ENCODE measurements around the gene LRMDA.

GRCh38 chr10:76080991-76081390, 649.6 kb downstream of the LRMDA start:
- no peak for TF ChIP-seq CTCF (IDR thresholded peaks at IDR 0.05; ENCODE audit: extremely low read depth in 1 of 2, insufficient read depth in 1 of 2, low read depth in 1 of 2, low read length in 2 of 2)
- TF ChIP-seq EZH2 (IDR thresholded peaks at IDR 0.05; ENCODE audit: borderline replicate concordance, low read depth, low read length, severe bottlenecking), result no peak
- no peak for TF ChIP-seq POLR2A (IDR thresholded peaks at IDR 0.05; ENCODE audit: low read depth, low read length)
- TF ChIP-seq FOS (IDR thresholded peaks at IDR 0.05; ENCODE audit: borderline replicate concordance, insufficient read depth, low read length), result no peak
